ENCODE measurements around the gene CASD1. TPM values are rescaled to one million over a fixed set of nuclear protein-coding genes. Genes with fewer than 3 reads are reported as not detected.
A peak's percentile ranks its signal among the peaks of the same experiment; 100 is the strongest.

The CASD1 gene
- 10 to 100 TPM; 20.1 to 20.2 TPM for total RNA-seq
- long read RNA-seq, transcript CASD1-205 (3 exons, 2,263 nt), result major isoform, 8 of 10 reads
- long read RNA-seq, partial matches to known transcripts, result 0 of 10 reads
- long read RNA-seq, other reads (novel, unspliced or antisense), result 1 of 10 reads

- DNase-seq, result peak; percentile 75
- intact Hi-C loops (cut with DNase I), result no loop called here
- peak; percentile 80 to 84 for ATAC-seq
Measured at GRCh38 chr7:94509264-94509886, at the start of gene CASD1. Gene CASD1 (plus strand): TSS chr7:94509809. CDS start chr7:94510085, 276 bp downstream.

- intact Hi-C loops (cut with DNase I), result no loop called here
- ATAC-seq (no peak), DNase-seq (no peak)
Measured at GRCh38 chr7:94466516-94466915, 43.1 kb upstream of the CASD1 start.

GRCh38 chr7:94471604-94472003 lies 38.0 kb upstream of the CASD1 start:
- DNase-seq (no peak), ATAC-seq (no peak)
- intact Hi-C loops (cut with DNase I), result no loop called here

GRCh38 chr7:94472608-94473007 lies 37.0 kb upstream of the CASD1 start:
- no peak for ATAC-seq

GRCh38 chr7:94476251-94476840 lies 33.3 kb upstream of the CASD1 start:
- ATAC-seq (no peak), DNase-seq (no peak)
- intact Hi-C loops (cut with DNase I), result no loop called here

More at GRCh38 chr7:94472608-94473007, 37.0 kb upstream of the CASD1 start:
- intact Hi-C loops (cut with DNase I), result no loop called here
- DNase-seq, result no peak

- no peak for ATAC-seq
- intact Hi-C loops (cut with DNase I), result no loop called here
Measured at GRCh38 chr7:94477878-94478277, 31.7 kb upstream of the CASD1 start.

GRCh38 chr7:94478648-94479214 lies 30.9 kb upstream of the CASD1 start:
- intact Hi-C loops (cut with DNase I), result no loop called here
- DNase-seq (no peak), ATAC-seq (no peak)

More at GRCh38 chr7:94477878-94478277, 31.7 kb upstream of the CASD1 start:
- no peak for DNase-seq

GRCh38 chr7:94481279-94481678 lies 28.3 kb upstream of the CASD1 start:
- intact Hi-C loops (cut with DNase I), result no loop called here
- DNase-seq (no peak), ATAC-seq (no peak)

- DNase-seq (no peak), ATAC-seq (no peak)
- intact Hi-C loops (cut with DNase I), result no loop called here
Measured at GRCh38 chr7:94482796-94483195, 26.8 kb upstream of the CASD1 start.

- intact Hi-C loops (cut with DNase I), result no loop called here
- DNase-seq (no peak), ATAC-seq (no peak)
Measured at GRCh38 chr7:94483843-94484242, 25.8 kb upstream of the CASD1 start.

- ATAC-seq, result no peak
- DNase-seq, result no peak
- intact Hi-C loops (cut with DNase I), result no loop called here
Measured at GRCh38 chr7:94486216-94486615, 23.4 kb upstream of the CASD1 start.

- DNase-seq (no peak), ATAC-seq (no peak)
- intact Hi-C loops (cut with DNase I), result no loop called here
Measured at GRCh38 chr7:94491410-94491809, 18.2 kb upstream of the CASD1 start.

- intact Hi-C loops (cut with DNase I), result no loop called here
- no peak for ATAC-seq
Measured at GRCh38 chr7:94492601-94493000, 17.0 kb upstream of the CASD1 start.

GRCh38 chr7:94497874-94498670 lies 11.5 kb upstream of the CASD1 start:
- ATAC-seq (no peak), DNase-seq (no peak)
- intact Hi-C loops (cut with DNase I), result no loop called here

More at GRCh38 chr7:94492601-94493000, 17.0 kb upstream of the CASD1 start:
- no peak for DNase-seq

- intact Hi-C loops (cut with DNase I), result no loop called here
- ATAC-seq (no peak), DNase-seq (no peak)
Measured at GRCh38 chr7:94498918-94499317, 10.7 kb upstream of the CASD1 start.

- ATAC-seq (no peak), DNase-seq (no peak)
- intact Hi-C loops (cut with DNase I), result no loop called here
Measured at GRCh38 chr7:94507462-94507861, 2.1 kb upstream of the CASD1 start.

GRCh38 chr7:94507962-94508361 lies 1.6 kb upstream of the CASD1 start:
- intact Hi-C loops (cut with DNase I), result no loop called here
- DNase-seq, result no peak
- no peak for ATAC-seq

GRCh38 chr7:94509887-94510581 lies 425 bp downstream of the CASD1 start:
- DNase-seq, result peak; percentile 71
- intact Hi-C loops (cut with DNase I), result loop anchor here in 1 of 2 donors (5.0 kb wide), 1 partner anchor 58 kb away; no protein-coding TSS in a partner anchor
- peak; percentile 88 to 90 for ATAC-seq
